ENCODE data around the gene PPP1R17.

The PPP1R17 gene

DNA sequence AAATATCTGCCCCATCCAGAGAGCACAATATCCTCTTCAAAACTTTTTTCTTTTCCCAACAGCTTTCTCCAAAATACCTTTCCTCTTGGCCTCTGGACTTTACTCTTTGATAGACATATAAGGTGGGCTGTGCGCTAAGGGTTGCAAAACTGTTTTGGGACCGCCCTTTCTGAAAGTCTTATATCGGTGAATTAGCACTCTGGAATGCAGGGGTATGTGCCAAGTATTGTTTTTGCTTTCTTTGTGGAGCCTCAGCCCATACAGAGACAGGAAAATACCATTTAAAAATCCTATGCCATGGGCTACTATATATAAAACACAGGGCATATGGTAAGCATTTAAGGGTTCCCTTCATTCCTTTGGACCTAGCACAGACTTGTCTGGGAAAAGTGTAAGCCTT lies 37.7 kb downstream of the PPP1R17 start:
- TF ChIP-seq, protein P1, sequence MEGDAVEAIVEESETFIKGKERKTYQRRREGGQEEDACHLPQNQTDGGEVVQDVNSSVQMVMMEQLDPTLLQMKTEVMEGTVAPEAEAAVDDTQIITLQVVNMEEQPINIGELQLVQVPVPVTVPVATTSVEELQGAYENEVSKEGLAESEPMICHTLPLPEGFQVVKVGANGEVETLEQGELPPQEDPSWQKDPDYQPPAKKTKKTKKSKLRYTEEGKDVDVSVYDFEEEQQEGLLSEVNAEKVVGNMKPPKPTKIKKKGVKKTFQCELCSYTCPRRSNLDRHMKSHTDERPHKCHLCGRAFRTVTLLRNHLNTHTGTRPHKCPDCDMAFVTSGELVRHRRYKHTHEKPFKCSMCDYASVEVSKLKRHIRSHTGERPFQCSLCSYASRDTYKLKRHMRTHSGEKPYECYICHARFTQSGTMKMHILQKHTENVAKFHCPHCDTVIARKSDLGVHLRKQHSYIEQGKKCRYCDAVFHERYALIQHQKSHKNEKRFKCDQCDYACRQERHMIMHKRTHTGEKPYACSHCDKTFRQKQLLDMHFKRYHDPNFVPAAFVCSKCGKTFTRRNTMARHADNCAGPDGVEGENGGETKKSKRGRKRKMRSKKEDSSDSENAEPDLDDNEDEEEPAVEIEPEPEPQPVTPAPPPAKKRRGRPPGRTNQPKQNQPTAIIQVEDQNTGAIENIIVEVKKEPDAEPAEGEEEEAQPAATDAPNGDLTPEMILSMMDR (conservative IDR thresholded peaks at IDR 0.05; ENCODE audit: low read length), result no peak
- peak; percentile 5 for DNase-seq (ENCODE audit: low read depth)
- no peak overlapping the region for H3K4me3 ChIP-seq (ENCODE audit: low read length)

GRCh38 chr7:31729195-31729804 lies 42.3 kb downstream of the PPP1R17 start:
- TF ChIP-seq, protein P1 (conservative IDR thresholded peaks at IDR 0.05; ENCODE audit: low read length), result 0 out of 2 replicates have a peak, but pooled peaks have one; percentile 2
- no peak overlapping the region for H3K4me3 ChIP-seq (ENCODE audit: low read length)
- no peak for DNase-seq (ENCODE audit: low read depth)

DNA sequence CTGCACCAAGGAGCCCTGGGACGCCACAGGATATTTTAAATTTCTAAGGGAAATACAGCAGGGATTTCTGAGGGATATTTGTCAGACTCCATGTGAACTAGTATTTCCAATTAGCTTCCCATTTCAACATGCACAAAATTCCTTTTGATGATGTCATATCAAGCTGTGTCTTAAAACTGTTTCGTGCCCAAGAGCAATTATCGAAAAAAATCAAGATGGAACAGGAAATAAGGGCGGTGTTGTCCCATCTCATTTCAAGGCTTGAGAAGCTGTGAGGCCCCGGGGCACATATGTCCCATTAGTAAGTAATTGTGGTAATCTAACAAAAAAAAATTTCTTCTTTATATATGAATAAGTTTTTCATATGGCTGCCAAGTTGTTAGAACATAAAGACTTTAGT lies 47.4 kb downstream of the PPP1R17 start:
- H3K4me3 ChIP-seq (ENCODE audit: low read length), result no peak overlapping the region
- TF ChIP-seq, protein P1 (conservative IDR thresholded peaks at IDR 0.05; ENCODE audit: low read length), result no peak
- DNase-seq (ENCODE audit: low read depth), result peak; percentile 56

DNA sequence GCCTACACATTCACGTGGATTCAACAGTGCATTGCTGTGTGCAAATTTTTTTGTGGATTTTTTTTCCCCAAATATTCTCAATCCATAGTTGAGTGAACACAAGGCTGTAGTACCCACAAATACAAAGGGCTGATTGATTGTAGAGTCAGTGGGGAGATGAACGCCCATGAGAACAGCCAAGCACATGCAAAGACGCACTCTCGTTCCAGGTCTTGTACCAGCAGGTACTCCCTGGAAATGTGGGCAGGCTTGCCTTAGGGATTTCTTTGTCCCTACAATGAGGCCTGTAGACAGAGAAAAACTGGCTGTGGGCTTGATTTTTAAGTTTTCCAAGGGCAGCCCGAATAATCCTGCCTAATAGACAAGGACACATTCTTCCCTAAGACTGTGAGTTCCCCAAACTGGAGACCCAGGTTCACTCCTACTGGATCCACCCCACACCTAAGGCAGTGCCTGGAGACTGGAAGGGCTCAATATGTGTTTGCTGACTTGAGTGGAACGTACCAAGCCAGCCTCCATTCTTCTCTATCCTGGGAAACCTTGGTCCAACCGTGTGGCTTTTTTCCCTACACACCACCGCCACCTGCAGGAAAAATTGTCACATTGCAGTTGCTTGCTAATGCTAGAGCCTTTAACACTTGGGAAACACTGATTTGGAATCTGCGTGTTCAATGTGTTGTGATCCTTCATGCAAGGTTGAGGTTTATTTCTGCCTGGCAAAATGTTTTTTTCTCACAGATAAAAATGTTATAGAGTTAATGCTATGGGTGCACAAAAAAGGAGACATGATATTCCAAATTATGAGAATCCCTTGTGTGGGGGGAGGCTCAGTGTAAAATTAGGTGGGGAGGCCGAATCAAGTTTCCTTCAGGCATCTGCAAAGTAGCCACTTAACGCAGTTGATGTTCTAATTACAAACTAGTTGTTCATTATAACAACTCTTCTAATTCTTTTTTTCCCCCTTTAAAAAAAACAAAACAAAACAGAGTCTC lies 49.3 kb downstream of the PPP1R17 start:
- TF ChIP-seq, protein P1 (conservative IDR thresholded peaks at IDR 0.05; ENCODE audit: low read length), result peak; percentile 92
- no peak overlapping the region for H3K4me3 ChIP-seq (ENCODE audit: low read length)
- peak; percentile 57 for DNase-seq (ENCODE audit: low read depth)

DNA sequence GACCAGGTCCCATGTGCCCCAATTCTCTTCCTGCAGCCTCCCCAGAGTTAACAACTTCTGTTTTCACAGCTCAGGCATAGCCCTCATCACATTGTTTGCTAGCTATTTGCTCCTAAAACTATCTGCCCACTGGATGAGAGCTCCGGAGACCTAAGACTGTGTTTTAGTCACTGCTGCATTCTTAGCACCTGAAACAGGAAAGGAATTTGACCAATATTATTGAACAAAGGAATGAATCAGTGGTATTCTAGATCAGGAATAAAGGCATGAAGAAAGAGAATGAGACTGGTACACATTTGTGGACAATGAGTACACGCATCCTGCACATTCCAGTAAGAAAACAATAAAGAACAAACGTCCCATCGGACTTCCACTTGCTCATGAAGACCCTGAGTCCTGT lies 54.8 kb downstream of the PPP1R17 start:
- TF ChIP-seq, protein P1 (conservative IDR thresholded peaks at IDR 0.05; ENCODE audit: low read length), result no peak
- H3K4me3 ChIP-seq (ENCODE audit: low read length), result no peak overlapping the region

GRCh38 chr7:31744294-31744874 lies 57.4 kb downstream of the PPP1R17 start:
- H3K4me3 ChIP-seq (ENCODE audit: low read length), result no peak overlapping the region
- TF ChIP-seq, protein P1 (conservative IDR thresholded peaks at IDR 0.05; ENCODE audit: low read length), result peak; percentile 97
- peak; percentile 69 for DNase-seq (ENCODE audit: low read depth)

More for the DNA sequence above, 54.8 kb downstream of the PPP1R17 start:
- no peak for DNase-seq (ENCODE audit: low read depth)
